ENCODE data around the gene BTBD2.

DNA sequence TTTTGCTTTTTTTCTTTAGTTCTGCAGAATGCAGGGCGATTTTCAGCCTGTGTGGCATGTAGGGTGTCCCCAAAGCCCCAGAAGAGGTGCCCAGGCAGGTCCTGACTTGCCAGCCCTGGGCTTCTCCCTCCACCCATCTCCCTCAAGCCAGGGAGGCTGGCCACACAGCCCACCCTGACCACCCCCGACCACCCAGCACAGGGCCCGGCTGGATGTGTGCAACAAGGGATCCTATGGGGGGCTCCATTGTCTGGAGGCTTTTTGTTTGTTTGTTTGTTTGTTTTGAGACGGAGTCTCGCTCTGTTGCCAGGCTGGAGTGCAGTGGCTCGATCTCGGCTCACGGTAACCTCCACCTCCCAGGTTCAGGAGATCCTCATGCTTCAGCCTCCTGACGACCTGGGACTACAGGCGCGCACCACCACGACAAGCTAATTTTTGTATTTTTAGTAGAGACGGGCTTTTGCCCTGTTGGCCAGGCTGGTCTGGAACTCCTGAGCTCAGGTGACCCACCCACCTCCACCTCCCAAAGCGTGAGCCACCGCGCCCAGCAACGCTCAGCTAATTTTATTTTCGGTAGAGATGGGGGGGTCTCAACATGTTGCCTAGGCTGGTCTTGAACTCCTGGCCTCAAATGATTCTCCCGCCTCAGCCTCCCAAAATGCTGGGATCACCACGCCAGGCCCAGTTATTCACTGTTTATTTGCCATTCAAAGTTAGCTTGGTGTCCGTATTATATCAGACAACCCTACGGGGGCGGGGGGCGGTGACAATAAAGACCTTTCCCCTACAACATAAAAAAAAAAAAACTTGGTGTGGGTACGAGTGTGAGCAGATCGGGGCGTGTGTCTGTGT, 43.3 kb upstream of the BTBD2 start:
- TF ChIP-seq POLR2A (IDR thresholded peaks at IDR 0.05) (no peak), CTCF (IDR thresholded peaks at IDR 0.05) (no peak)
